Activated T-cell treated with anti-CD3 and anti-CD28 coated beads for 48 hours (primary cell): Measurements from ENCODE around the gene IRAK3.
"Not testable (repeated sequence)": the region's sequence is repeated elsewhere in the genome, so short reads cannot be mapped to it uniquely, and the experiment has no call there.

Experiments used
- DNase-seq: peaks from one replicate; pipeline ENCODE4 v3.0.0-alpha.2; 2020; ENCODE audit warnings: low read depth

Gene IRAK3

GRCh38 chr12:66174391-66175325 lies 14.4 kb upstream of the IRAK3 start:
- DNase-seq = not testable (repeated sequence)

DNA sequence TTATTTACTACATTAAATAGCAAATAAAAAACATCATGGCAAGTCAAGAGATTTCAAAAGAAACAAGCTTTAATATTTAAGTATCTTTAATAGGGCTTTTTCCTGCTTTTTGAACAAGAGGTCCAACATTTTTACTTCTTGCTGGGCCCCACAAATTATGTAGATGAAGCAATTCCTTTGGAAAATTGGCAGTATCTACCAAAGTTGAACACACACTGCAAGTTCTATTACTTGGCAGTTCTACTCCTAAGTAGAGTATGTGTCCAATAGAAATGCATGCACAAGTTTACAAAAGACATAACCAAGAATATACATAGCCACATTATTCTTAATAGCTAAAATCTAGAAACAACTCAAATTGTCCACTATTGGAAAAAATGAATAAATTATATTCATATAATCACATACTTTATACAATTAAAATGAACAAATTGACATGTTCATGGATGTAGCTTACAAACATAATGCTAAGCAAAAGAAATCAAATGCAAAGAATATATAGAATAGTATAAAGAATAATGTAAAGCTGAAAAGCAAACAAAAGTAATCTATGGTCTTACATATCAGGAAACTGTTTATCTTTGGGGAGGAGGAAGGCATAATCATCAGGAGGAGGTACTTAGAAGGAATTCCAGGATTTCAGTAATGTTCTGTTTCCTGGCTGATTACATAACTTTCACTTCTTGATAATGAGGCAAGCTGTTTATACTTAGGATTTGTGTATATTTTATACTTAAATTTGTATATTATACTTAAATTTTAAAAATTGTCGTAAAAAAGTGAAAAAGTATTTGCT lies 12.7 kb upstream of the IRAK3 start:
- DNase-seq = no peak

DNA sequence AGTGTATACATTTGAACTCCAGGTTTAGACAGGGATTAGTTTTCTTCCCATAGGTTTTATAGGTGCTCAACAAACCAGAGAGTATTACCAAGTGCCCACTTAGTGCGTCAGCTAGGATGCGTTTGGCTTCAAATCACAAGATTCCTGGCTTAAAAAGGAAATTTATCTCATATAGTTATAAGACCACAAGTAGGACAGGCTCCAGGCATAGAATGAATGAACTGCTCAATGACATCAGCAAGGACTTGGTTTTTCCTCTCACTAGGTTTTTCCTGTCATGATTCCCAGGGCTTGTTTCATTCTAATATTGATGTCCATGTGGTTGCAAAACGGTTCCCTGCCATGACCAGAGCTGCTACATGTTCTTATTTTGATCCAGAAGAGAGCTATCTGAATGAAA lies 6.1 kb upstream of the IRAK3 start:
- no peak for DNase-seq

DNA sequence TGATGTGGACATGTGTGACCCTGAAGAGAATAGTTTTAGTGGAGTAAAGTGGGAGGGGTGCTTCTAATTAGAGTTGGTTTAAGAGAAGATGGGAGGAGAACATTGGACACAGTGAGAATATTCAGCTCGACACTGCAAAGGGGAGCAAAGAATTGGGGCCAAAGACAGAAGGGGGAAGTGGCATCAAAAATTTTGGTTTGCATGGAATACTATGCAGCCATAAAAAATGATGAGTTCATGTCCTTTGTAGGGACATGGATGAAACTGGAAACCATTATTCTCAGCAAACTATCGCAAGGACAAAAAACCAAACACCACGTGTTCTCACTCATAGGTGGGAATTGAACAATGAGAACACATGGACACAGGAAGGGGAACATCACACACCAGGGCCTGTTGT lies 4.2 kb upstream of the IRAK3 start:
- DNase-seq = not testable (repeated sequence)

DNA sequence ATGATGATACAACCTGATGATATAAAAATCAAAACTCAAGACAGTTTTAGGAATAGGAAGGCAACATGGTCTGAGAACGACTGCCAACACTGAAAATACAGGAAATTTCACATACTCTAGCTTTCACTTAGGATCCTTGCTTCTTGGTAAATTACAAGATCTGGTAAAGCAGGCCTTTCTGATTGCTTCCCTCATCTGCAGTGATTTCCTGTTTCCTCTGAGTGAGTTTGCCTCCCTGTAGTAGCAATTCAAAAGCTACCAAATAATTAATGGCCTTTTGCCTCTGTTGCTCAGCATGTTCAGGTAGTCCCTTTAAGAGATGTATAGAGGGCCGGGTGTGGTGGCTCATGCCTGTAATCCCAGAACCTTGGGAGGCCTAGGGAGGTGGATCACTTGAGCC lies 2.0 kb upstream of the IRAK3 start:
- DNase-seq = no peak

DNA sequence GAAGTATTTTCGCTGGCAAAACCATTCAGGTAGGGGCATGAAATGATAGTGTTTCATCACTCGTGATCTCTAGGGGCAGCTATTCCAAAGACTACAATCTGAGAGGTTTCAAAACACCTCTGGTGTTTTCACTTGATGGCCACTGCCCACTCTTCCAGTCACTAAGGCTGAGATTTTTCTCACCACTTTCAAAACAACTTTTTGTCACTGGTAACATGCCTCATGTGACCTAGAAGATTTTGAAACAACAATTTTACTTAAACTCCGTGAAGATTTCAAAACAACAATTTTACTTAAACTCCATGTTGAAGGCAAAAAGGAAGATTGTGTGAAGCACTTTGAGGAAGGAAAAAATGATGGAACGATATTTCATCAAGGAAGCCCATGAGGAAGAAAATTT lies 1.2 kb upstream of the IRAK3 start:
- DNase-seq = no peak

GRCh38 chr12:66189486-66189843 lies 451 bp downstream of the IRAK3 start:
- no peak for DNase-seq

DNA sequence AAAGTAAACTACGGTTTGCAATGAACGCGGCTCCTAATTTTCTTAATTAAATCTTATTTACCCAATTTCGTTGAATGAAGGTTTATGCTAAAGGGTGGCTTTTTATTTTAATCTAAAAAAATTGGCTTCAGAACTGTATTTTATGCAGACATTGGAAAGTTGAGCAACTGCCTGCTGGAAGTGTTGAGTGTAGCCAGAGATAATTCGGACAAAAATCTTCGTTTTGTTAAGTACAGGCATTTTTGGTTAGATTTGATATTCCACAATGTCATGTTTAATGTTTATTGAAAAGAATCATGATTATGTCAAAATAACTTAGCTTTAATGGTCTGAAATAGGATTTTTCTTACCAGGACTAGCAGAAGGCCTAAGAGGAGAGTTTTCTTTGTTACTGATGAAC lies 875 bp downstream of the IRAK3 start:
- DNase-seq = no peak

GRCh38 chr12:66190519-66191370 lies 1.7 kb downstream of the IRAK3 start:
- DNase-seq = no peak

- no peak for DNase-seq
These were observed 2.6 kb downstream of the IRAK3 start for GRCh38 chr12:66191547-66192126.

- no peak for DNase-seq
These were observed 5.1 kb downstream of the IRAK3 start for GRCh38 chr12:66194122-66194521.

- no peak for DNase-seq
These were observed 6.2 kb downstream of the IRAK3 start for GRCh38 chr12:66195242-66195641.

DNA sequence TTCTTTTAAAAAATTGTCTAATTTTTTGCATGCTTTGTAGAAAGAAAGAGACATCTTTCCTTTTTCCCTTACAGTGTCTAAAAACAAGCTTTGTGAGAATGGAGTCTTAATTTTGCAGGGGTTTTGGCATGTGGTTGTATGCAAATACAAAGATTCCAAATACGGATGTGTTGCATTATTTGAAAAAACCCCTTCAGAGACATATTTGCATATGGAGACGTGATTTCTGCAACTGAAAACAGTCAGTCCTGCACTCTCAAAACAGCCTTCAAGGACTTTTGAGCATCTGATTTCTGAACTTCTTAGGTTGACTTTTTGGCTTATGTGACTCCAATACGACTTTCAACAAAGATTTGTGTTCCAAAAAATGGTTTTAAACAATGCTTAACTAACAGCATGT lies 7.8 kb downstream of the IRAK3 start:
- DNase-seq = no peak

GRCh38 chr12:66197495-66197921 lies 8.5 kb downstream of the IRAK3 start:
- no peak for DNase-seq

DNA sequence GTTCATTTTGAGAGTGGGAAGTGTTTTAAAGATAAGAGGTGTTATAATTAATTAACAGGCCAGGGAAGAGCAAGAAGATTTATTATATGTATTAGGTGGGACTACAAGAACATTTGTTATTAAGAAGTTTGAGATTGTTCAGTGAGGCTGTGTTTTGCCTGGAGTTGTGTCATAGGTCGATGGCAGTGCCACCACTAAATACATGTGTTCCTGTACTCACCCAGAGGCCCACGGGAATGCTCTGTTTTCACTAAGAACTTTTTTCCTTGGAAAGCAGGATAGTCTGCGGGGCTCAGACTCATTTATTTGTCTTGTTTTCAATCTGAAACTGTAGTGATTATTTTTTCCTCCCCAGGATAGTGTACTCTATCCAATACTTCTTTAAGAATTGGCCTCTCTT lies 10.1 kb downstream of the IRAK3 start:
- DNase-seq = no peak

DNA sequence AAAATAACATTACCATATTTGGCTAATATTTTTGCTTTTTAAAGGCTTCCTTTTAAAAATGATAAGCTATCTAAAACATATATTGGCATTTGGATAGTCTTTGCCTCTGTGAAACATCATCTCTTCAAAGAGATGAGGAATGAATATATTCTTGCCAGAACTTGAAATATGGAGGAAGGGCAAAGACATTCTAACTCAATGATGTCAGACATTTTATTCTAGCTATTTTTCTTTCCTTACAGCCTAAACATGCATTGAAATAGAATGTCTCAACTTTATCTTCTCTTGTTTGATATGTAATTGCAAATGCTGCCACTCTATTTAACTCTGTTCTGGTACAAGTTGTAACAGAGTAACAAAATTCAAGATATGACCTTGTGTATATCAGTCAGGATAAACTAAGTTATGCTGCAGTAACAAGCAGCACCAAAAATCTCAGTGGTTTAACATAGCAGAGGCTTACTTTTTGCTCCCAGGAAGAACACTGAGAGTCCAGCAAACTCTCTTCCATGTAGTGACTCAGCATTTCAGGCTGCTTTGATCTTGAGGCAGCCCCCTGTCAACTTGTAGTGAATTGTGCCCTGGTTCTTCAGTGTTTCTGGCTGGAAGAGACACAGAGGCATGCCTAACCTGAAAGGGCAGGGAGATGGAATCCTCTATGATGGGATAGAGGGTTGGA lies 11.0 kb downstream of the IRAK3 start:
- no peak for DNase-seq

- no peak for DNase-seq
These were observed 14.8 kb downstream of the IRAK3 start for GRCh38 chr12:66203820-66204219.

- DNase-seq = no peak
These were observed 17.1 kb downstream of the IRAK3 start for GRCh38 chr12:66206141-66206540.

DNA sequence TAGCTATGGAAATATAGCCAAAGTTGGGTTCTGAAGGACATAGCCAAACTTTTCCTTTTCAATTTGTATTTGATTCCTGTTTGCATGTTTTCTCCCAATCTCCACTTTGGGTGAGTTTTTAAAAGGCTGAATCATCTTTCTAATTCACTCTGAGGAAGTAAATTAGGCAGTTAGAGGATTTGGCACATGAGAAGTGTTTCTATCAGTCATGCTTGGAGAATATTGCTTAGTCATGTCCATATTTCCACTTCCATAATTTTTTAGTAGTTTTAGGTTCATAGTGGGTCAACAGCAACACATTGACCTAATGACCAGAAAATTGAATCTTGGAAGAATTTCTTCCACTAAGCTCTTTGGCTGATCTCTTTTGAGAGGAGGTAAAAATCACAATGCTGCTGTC lies 21.8 kb downstream of the IRAK3 start:
- no peak for DNase-seq

- DNase-seq = not testable (repeated sequence)
These were observed 22.6 kb downstream of the IRAK3 start for GRCh38 chr12:66211573-66211972.

GRCh38 chr12:66213011-66213410 lies 24.0 kb downstream of the IRAK3 start:
- not testable (repeated sequence) for DNase-seq
